ENCODE results near the gene ASPDH. TPM values are rescaled to one million over a fixed set of nuclear protein-coding genes. Genes with fewer than 3 reads are reported as not detected.

The ASPDH gene
- total RNA-seq, 1 experiment from 2014 or later, result not detected

- intact Hi-C loops (cut with micrococcal nuclease; ENCODE audit: unreplicated experiment) (no loop called here), in situ Hi-C loops (cut with HindIII; ENCODE audit: low pct_unique_long_range_greater_than_20kb, low sequenced_read_pairs) (no loop called here)
- Histone ChIP-seq H3K27ac (ENCODE audit: low read length) (no peak overlapping the region), H3K27me3 (ENCODE audit: control insufficient read depth, insufficient read depth, low read length) (no peaks in the 10 kb centered on the region), H3K36me3 (ENCODE audit: control insufficient read depth, insufficient read depth, low read length) (no peaks in the 10 kb centered on the region), H3K4me1 (ENCODE audit: control insufficient read depth, insufficient read depth, low read length) (no peaks in the 10 kb centered on the region), H3K4me3 (ENCODE audit: low read depth in 2 of 2, low read length in 2 of 2) (no peak overlapping the region), H3K9me3 (ENCODE audit: control insufficient read depth, insufficient read depth, low read depth, low read length) (no peaks in the 10 kb centered on the region)
- DNase-seq (ENCODE audit: low read depth, low spot score), result no peak
- ChIA-PET POLR2A (no interaction called here), CTCF (no interaction called here)
- TF ChIP-seq POLR2AphosphoS5 (IDR thresholded peaks at IDR 0.05; ENCODE audit: low read depth, low read length) (no peak), TCF7L2 (IDR thresholded peaks at IDR 0.05; ENCODE audit: low read depth, low read length) (no peak), REST (IDR thresholded peaks at IDR 0.05; ENCODE audit: insufficient read depth in 1 of 2, low read depth in 2 of 2, low read length in 1 of 2) (no peak), CTCF (IDR thresholded peaks at IDR 0.05) (no peak), SIN3A (IDR thresholded peaks at IDR 0.05; ENCODE audit: borderline replicate concordance, insufficient read depth, low read depth, low read length) (no peak)
- ATAC-seq, result no peak
- BruUV-seq (replicated peaks), result no TSS peak
Observed at GRCh38 chr19:50550594-50550966, 36.9 kb upstream of the ASPDH start.

GRCh38 chr19:50549927-50550593 lies 36.3 kb upstream of the ASPDH start:
- no peak for DNase-seq (ENCODE audit: low read depth, low spot score)
- no peak overlapping the region for H3K27ac ChIP-seq (ENCODE audit: low read length)
- peak; percentile 41; the same call in 1 of the 2 replicates for ATAC-seq
- in situ Hi-C loops (cut with HindIII; ENCODE audit: low pct_unique_long_range_greater_than_20kb, low sequenced_read_pairs), result no loop called here
- no peaks in the 10 kb centered on the region for H3K9me3 ChIP-seq (ENCODE audit: control insufficient read depth, insufficient read depth, low read depth, low read length)
- H3K4me3 ChIP-seq (ENCODE audit: low read depth in 2 of 2, low read length in 2 of 2), result no peak overlapping the region
- ChIA-PET CTCF (interaction anchor here (0.6 kb wide), 2 partner anchors 8 to 21 kb away, joined by 4 to 7 read pairs; no protein-coding TSS in a partner anchor), POLR2A (no interaction called here)
- no peaks in the 10 kb centered on the region for H3K36me3 ChIP-seq (ENCODE audit: control insufficient read depth, insufficient read depth, low read length)
- intact Hi-C loops (cut with micrococcal nuclease; ENCODE audit: unreplicated experiment), result no loop called here
- no peaks in the 10 kb centered on the region for H3K27me3 ChIP-seq (ENCODE audit: control insufficient read depth, insufficient read depth, low read length)
- no peak for TF ChIP-seq CTCF (IDR thresholded peaks at IDR 0.05)
- H3K4me1 ChIP-seq (ENCODE audit: control insufficient read depth, insufficient read depth, low read length), result no peaks in the 10 kb centered on the region
- no TSS peak for BruUV-seq (replicated peaks)

Data from Panc1 (cell line).